Small intestine (tissue), 7 donors: ENCODE data around the gene MRPL14. TPM values are rescaled to one million over a fixed set of nuclear protein-coding genes. Genes with fewer than 3 reads are reported as not detected.
"Not testable (repeated sequence)": the region's sequence is repeated elsewhere in the genome, so short reads cannot be mapped to it uniquely, and the experiment has no call there.

Experiments used
- DNase-seq, 2 donors: peaks; one replicate each; pipeline versions ENCODE4 v3.0.0 to v3.0.0-alpha.2; 2013
- FAIRE-seq: peaks from 2 replicates; lab custom pipeline; 2012; peaks lifted over from hg19 to GRCh38; lab: Jason Lieb, UNC
- H3K27ac ChIP-seq, 3 donors: one replicate each; pipeline ENCODE4 v1.5.1; 2013; ENCODE audit warnings: low read length in 2 of 3, mild to moderate bottlenecking in 2 of 3, control low read depth in 1 of 3, inconsistent platforms in 1 of 3, low read depth in 1 of 3, moderate library complexity in 1 of 3
- H3K27me3 ChIP-seq, 3 donors: one replicate each; pipeline ENCODE4 v1.6.1; 2013; ENCODE audit warnings: low read length in 3 of 3, inconsistent platforms in 1 of 3; ENCODE audit not compliant: control insufficient read depth in 3 of 3, insufficient read depth in 3 of 3
- H3K36me3 ChIP-seq, 3 donors: one replicate each; pipeline ENCODE4 v1.6.1; 2013; ENCODE audit warnings: low read length in 3 of 3, inconsistent platforms in 1 of 3, low read depth in 1 of 3, mild to moderate bottlenecking in 1 of 3, moderate library complexity in 1 of 3; ENCODE audit not compliant: control insufficient read depth in 3 of 3, insufficient read depth in 2 of 3
- H3K4me1 ChIP-seq, 3 donors: one replicate each; pipeline ENCODE4 v1.6.1; 2013; ENCODE audit warnings: low read length in 2 of 3, inconsistent platforms in 1 of 3, low read depth in 1 of 3, mild to moderate bottlenecking in 1 of 3, moderate library complexity in 1 of 3; ENCODE audit not compliant: control insufficient read depth in 3 of 3, insufficient read depth in 2 of 3
- H3K4me3 ChIP-seq, 3 donors: one replicate each; pipeline ENCODE4 v1.5.1; 2013; ENCODE audit warnings: low read length in 3 of 3, control low read depth in 1 of 3, inconsistent platforms in 1 of 3, low read depth in 1 of 3, mild to moderate bottlenecking in 1 of 3, moderate library complexity in 1 of 3
- H3K9me3 ChIP-seq, 2 donors: one replicate each; pipeline ENCODE4 v1.6.1; 2013; ENCODE audit warnings: low read depth in 1 of 2, low read length in 1 of 2; ENCODE audit not compliant: control insufficient read depth in 2 of 2, insufficient read depth in 1 of 2
- whole genome bisulfite sequencing, 3 donors: extraction: QIAGEN DNeasy Blood & Tissue Kit; methylation state at CpG; one replicate each; pipeline ENCODE4 v1.1.7; 2013; 5-methylcytosine and 5-hydroxymethylcytosine counted together
- polyA plus RNA-seq, 4 donors: library from polyadenylated mRNA; stranded (reverse) in 3 of 4; unstranded in 1 of 4; fragments of 200-250 nt in 3 of 4; fragments of 120-200 nt in 1 of 4; gene quantifications; one replicate each; pipeline versions ENCODE4 v1.2.1 to v1.2.3, GENCODE V29; 2013
- donor health status: healthy with polysubstance abuse.
- donor health status: control.
- donor health status: control.
- donor health status: Bipolar disorder and iron deficiency.
- donor health status: healthy.

Gene MRPL14
- polyA plus RNA-seq, 4 donors = 48.7 to 116 (median 96.0) TPM

GRCh38 chr6:44146685-44147084 is 19.4 kb upstream of the MRPL14 start:
- Histone ChIP-seq H3K4me1 (no peaks in the 10 kb centered on the region), H3K27ac (no peak overlapping the region), H3K4me3 (no peak overlapping the region), H3K9me3 (no peaks in the 10 kb centered on the region), H3K36me3 (peaks cover 6 to 68% (median 14%) of the 10 kb centered on the region in 3 donors), H3K27me3 (no peaks in the 10 kb centered on the region)
- DNase-seq (no peak), FAIRE-seq (no peak)
- 92 to 95% (median 92%) methylated on average over 10 of the region's 10 CpGs for WGBS, 3 donors

- Histone ChIP-seq H3K36me3 (peaks cover 6 to 76% (median 18%) of the 10 kb centered on the region in 3 donors), H3K4me1 (no peaks in the 10 kb centered on the region), H3K9me3 (no peaks in the 10 kb centered on the region), H3K27ac (no peak overlapping the region), H3K27me3 (no peaks in the 10 kb centered on the region), H3K4me3 (no peak overlapping the region)
- no peak for FAIRE-seq
- no peak for DNase-seq
These were observed 18.6 kb upstream of the MRPL14 start for GRCh38 chr6:44145839-44146238.

DNA sequence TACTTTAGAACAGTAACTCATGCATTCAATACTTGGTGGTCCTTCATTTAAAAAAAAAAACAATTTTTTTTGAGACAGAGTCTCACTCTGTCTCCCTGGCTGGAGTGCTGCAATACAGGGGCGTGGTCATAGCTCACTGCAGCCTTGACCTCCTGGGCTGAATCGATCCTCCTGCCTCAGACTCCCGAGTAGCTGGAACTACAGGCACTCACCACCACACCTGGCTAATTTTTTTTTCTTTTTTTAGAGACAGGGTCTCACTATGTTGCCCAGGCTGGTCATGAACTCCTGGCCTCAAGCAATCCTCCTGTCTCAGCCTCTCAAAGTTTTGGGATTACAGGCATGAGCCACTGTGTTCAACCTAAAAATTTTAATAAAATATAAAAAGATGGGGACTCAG is 17.3 kb upstream of the MRPL14 start:
- H3K4me3 ChIP-seq, H3K9me3 ChIP-seq, DNase-seq, FAIRE-seq, H3K27me3 ChIP-seq, H3K27ac ChIP-seq, H3K4me1 ChIP-seq: not testable (repeated sequence)
- 58 to 83% (median 62%) methylated on average over 3 of the region's 3 CpGs for WGBS, 3 donors
- peaks cover 6 to 77% (median 24%) of the 10 kb centered on the region in 3 donors for H3K36me3 ChIP-seq

DNA sequence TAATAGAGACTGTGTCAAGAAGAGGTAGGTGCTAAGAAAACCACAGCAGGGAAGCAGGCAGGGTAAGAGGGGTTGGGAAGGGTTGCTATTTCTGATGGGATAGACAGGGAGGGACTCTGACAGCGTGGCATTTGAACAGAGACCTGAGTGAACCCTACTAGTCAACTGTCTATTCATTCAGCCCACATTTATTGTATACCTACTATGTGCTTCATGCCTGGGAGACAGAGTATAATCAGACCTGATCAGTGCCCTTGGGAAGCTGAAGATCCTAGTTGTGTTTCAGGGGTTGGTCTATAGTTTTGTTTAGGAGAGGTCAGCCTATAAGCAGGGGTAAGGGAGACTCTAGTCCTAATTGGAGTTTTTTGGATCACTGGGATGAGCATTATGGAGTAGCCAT is 16.5 kb upstream of the MRPL14 start:
- no peak for FAIRE-seq

GRCh38 chr6:44142835-44143234 is 15.6 kb upstream of the MRPL14 start:
- no peak overlapping the region for H3K27ac ChIP-seq
- no peaks in the 10 kb centered on the region for H3K9me3 ChIP-seq
- H3K4me1 ChIP-seq = no peaks in the 10 kb centered on the region
- no peak for DNase-seq
- no peak overlapping the region for H3K4me3 ChIP-seq
- H3K36me3 ChIP-seq = peaks cover 6 to 75% (median 26%) of the 10 kb centered on the region in 3 donors
- 97 to 100% (median 100%) methylated on average over 1 of the region's 1 CpG for WGBS, 3 donors
- H3K27me3 ChIP-seq = no peaks in the 10 kb centered on the region
- no peak for FAIRE-seq

More for the DNA sequence above, 16.5 kb upstream of the MRPL14 start:
- Histone ChIP-seq H3K9me3 (no peaks in the 10 kb centered on the region), H3K27ac (no peak overlapping the region), H3K36me3 (peaks cover 6 to 77% (median 22%) of the 10 kb centered on the region in 3 donors), H3K27me3 (no peaks in the 10 kb centered on the region), H3K4me3 (no peak overlapping the region), H3K4me1 (no peaks in the 10 kb centered on the region)
- no peak for DNase-seq
- 88 to 95% (median 89%) methylated on average over 1 of the region's 1 CpG for WGBS, 3 donors

GRCh38 chr6:44139351-44139743 is 12.1 kb upstream of the MRPL14 start:
- FAIRE-seq = no peak
- H3K36me3 ChIP-seq = peaks cover 8 to 80% (median 28%) of the 10 kb centered on the region in 3 donors

GRCh38 chr6:44138717-44139350 is 11.6 kb upstream of the MRPL14 start:
- DNase-seq (no peak), FAIRE-seq (no peak)
- 56 to 68% (median 62%) methylated on average over 6 of the region's 6 CpGs for WGBS, 3 donors
- Histone ChIP-seq H3K27ac (no peak overlapping the region), H3K4me3 (no peak overlapping the region), H3K27me3 (no peaks in the 10 kb centered on the region), H3K36me3 (peaks cover 7 to 83% (median 28%) of the 10 kb centered on the region in 3 donors), H3K9me3 (no peaks in the 10 kb centered on the region), H3K4me1 (peaks cover 0 to 5% (median 0%) of the 10 kb centered on the region in 3 donors)

More at GRCh38 chr6:44139351-44139743, 12.1 kb upstream of the MRPL14 start:
- Histone ChIP-seq H3K27ac (no peak overlapping the region), H3K27me3 (no peaks in the 10 kb centered on the region), H3K4me3 (no peak overlapping the region), H3K9me3 (no peaks in the 10 kb centered on the region), H3K4me1 (no peaks in the 10 kb centered on the region)
- DNase-seq = no peak
- 89 to 91% (median 90%) methylated on average over 10 of the region's 10 CpGs for WGBS, 3 donors

GRCh38 chr6:44135875-44136274 is 8.6 kb upstream of the MRPL14 start:
- Histone ChIP-seq H3K36me3 (peaks cover 2 to 65% (median 24%) of the 10 kb centered on the region in 3 donors), H3K4me3 (no peak overlapping the region), H3K27ac (no peak overlapping the region), H3K4me1 (peaks cover 0 to 26% (median 6%) of the 10 kb centered on the region in 3 donors), H3K9me3 (no peaks in the 10 kb centered on the region), H3K27me3 (no peaks in the 10 kb centered on the region)
- no peak for DNase-seq
- 92 to 98% (median 97%) methylated on average over 7 of the region's 7 CpGs for WGBS, 3 donors
- no peak for FAIRE-seq
